Measurements from ENCODE around the gene KRT83.

DNA sequence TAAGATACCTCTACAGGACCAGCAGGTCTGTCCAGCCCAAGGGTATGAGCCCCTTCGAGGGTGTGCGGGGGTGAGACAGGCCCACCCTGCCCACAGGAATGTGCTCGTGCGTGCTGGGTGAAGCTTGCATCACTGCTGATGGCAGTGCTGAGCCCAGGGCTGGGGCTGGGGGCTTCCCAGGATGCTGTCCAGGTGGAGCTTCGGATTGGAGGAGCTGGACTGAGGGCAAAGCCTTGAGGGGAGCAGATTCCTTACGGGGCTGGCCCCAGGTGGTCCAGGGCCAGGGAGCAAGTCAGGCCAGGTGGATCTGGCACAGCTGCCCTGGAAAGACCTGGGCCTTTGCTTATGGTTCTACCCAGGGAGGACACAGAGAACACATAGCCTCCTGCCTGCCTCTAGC, 48.6 kb upstream of the KRT83 start:
- TF ChIP-seq, protein P1, sequence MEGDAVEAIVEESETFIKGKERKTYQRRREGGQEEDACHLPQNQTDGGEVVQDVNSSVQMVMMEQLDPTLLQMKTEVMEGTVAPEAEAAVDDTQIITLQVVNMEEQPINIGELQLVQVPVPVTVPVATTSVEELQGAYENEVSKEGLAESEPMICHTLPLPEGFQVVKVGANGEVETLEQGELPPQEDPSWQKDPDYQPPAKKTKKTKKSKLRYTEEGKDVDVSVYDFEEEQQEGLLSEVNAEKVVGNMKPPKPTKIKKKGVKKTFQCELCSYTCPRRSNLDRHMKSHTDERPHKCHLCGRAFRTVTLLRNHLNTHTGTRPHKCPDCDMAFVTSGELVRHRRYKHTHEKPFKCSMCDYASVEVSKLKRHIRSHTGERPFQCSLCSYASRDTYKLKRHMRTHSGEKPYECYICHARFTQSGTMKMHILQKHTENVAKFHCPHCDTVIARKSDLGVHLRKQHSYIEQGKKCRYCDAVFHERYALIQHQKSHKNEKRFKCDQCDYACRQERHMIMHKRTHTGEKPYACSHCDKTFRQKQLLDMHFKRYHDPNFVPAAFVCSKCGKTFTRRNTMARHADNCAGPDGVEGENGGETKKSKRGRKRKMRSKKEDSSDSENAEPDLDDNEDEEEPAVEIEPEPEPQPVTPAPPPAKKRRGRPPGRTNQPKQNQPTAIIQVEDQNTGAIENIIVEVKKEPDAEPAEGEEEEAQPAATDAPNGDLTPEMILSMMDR (IDR thresholded peaks at IDR 0.05; ENCODE audit: low read length) = no peak
- no peak for TF ChIP-seq EZH2phosphoT487 (IDR thresholded peaks at IDR 0.05; ENCODE audit: low read length)
- TF ChIP-seq EZH2 (optimal IDR thresholded peaks at IDR 0.05; ENCODE audit: low read depth, low read length) = no peak
